Retina (tissue), 1 donor: Measurements from ENCODE around the gene TP53TG3B.
"Not testable (repeated sequence)": the region's sequence is repeated elsewhere in the genome, so short reads cannot be mapped to it uniquely, and the experiment has no call there.

Experiments
- DNase-seq: peaks from one replicate; pipeline ENCODE4 v3.0.0-alpha.2; 2016

TP53TG3B gene

GRCh38 chr16:33360541-33360940, at the start of gene TP53TG3B:
Gene TP53TG3B (plus strand): TSS chr16:33360841. CDS start chr16:33360909, 68 bp downstream.
- not testable (repeated sequence) for DNase-seq

GRCh38 chr16:33336226-33337012, 24.2 kb upstream of the TP53TG3B start:
- DNase-seq: not testable (repeated sequence)

GRCh38 chr16:33337627-33338542, 22.8 kb upstream of the TP53TG3B start:
- DNase-seq: not testable (repeated sequence)

- DNase-seq: not testable (repeated sequence)
These were observed 22.1 kb upstream of the TP53TG3B start for GRCh38 chr16:33338543-33338951.

- DNase-seq: not testable (repeated sequence)
These were observed 21.3 kb upstream of the TP53TG3B start for GRCh38 chr16:33339093-33340061.
